ENCODE data around the gene CWH43.

DNA sequence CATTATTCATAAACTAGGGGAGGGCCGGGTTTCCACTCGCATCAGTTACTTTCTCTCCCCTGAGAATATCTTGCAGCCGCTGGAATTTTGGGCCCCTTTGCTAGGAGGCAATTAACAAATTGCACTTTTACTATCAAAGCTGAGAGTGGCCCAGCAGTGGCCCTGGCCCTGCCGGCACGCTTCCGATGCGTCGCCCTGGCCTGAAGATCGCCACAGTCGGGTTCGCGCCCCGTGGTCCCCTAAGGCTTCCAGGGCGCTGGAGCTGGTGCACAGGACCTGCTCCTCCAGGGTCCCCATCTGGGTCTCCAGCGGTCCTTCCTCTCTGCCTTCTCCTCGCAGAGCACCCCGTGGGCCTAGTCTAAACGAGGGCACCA, 486 bp upstream of the CWH43 start:
- TF ChIP-seq, protein P1, sequence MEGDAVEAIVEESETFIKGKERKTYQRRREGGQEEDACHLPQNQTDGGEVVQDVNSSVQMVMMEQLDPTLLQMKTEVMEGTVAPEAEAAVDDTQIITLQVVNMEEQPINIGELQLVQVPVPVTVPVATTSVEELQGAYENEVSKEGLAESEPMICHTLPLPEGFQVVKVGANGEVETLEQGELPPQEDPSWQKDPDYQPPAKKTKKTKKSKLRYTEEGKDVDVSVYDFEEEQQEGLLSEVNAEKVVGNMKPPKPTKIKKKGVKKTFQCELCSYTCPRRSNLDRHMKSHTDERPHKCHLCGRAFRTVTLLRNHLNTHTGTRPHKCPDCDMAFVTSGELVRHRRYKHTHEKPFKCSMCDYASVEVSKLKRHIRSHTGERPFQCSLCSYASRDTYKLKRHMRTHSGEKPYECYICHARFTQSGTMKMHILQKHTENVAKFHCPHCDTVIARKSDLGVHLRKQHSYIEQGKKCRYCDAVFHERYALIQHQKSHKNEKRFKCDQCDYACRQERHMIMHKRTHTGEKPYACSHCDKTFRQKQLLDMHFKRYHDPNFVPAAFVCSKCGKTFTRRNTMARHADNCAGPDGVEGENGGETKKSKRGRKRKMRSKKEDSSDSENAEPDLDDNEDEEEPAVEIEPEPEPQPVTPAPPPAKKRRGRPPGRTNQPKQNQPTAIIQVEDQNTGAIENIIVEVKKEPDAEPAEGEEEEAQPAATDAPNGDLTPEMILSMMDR (IDR thresholded peaks at IDR 0.05) = no peak
- no peak for TF ChIP-seq POLR2A (IDR thresholded peaks at IDR 0.05)

Measured in esophagus squamous epithelium (tissue), 4 donors.